Rectal smooth muscle tissue (tissue), 1 donor: ENCODE data around the gene MSMP.
A peak's percentile ranks its signal among the peaks of the same experiment; 100 is the strongest.

ENCODE experiments used
- H3K27ac ChIP-seq: one replicate; pipeline ENCODE4 v1.7.0; 2013; ENCODE audit warnings: low read depth, low read length, inconsistent platforms
- H3K27me3 ChIP-seq: one replicate; pipeline ENCODE4 v1.7.0; 2013; ENCODE audit warnings: low read length; ENCODE audit not compliant: control insufficient read depth, insufficient read depth
- H3K36me3 ChIP-seq: one replicate; pipeline ENCODE4 v1.7.0; 2013; ENCODE audit warnings: low read length; ENCODE audit not compliant: control insufficient read depth, insufficient read depth
- H3K4me1 ChIP-seq: one replicate; pipeline ENCODE4 v1.7.0; 2013; ENCODE audit warnings: low read length; ENCODE audit not compliant: control insufficient read depth, insufficient read depth
- H3K4me3 ChIP-seq: one replicate; pipeline ENCODE4 v1.7.0; 2013; ENCODE audit warnings: low read length
- H3K9ac ChIP-seq: one replicate; pipeline ENCODE4 v1.7.0; 2013; ENCODE audit warnings: low read length

Gene MSMP

GRCh38 chr9:35790385-35791296, 36.6 kb upstream of the MSMP start:
- H3K36me3 ChIP-seq, result peaks cover 3% of the 10 kb centered on the region
- H3K27ac ChIP-seq, result peak overlapping the region; percentile 82
- no peak overlapping the region for H3K4me3 ChIP-seq
- peak overlapping the region; percentile 14 for H3K9ac ChIP-seq
- peaks cover 15% of the 10 kb centered on the region for H3K4me1 ChIP-seq
- H3K27me3 ChIP-seq, result no peaks in the 10 kb centered on the region

- H3K36me3 ChIP-seq, result peaks cover 3% of the 10 kb centered on the region
- no peaks in the 10 kb centered on the region for H3K27me3 ChIP-seq
- no peak overlapping the region for H3K9ac ChIP-seq
- H3K4me1 ChIP-seq, result peaks cover 15% of the 10 kb centered on the region
- no peak overlapping the region for H3K4me3 ChIP-seq
- H3K27ac ChIP-seq, result no peak overlapping the region
These were observed 35.9 kb upstream of the MSMP start for GRCh38 chr9:35790025-35790384.

- peaks cover 3% of the 10 kb centered on the region for H3K36me3 ChIP-seq
- peaks cover 15% of the 10 kb centered on the region for H3K4me1 ChIP-seq
- no peak overlapping the region for H3K4me3 ChIP-seq
- no peak overlapping the region for H3K27ac ChIP-seq
- no peaks in the 10 kb centered on the region for H3K27me3 ChIP-seq
- no peak overlapping the region for H3K9ac ChIP-seq
These were observed 35.5 kb upstream of the MSMP start for GRCh38 chr9:35789541-35789940.

- H3K27ac ChIP-seq, result no peak overlapping the region
- H3K36me3 ChIP-seq, result no peaks in the 10 kb centered on the region
- H3K4me1 ChIP-seq, result no peaks in the 10 kb centered on the region
- H3K9ac ChIP-seq, result no peak overlapping the region
- no peaks in the 10 kb centered on the region for H3K27me3 ChIP-seq
- H3K4me3 ChIP-seq, result no peak overlapping the region
These were observed 29.3 kb upstream of the MSMP start for GRCh38 chr9:35783418-35783817.

- Histone ChIP-seq H3K9ac (no peak overlapping the region), H3K36me3 (no peaks in the 10 kb centered on the region)
These were observed 27.0 kb upstream of the MSMP start for GRCh38 chr9:35781066-35781465.

GRCh38 chr9:35778496-35778895, 24.4 kb upstream of the MSMP start:
- Histone ChIP-seq H3K4me1 (no peaks in the 10 kb centered on the region), H3K36me3 (no peaks in the 10 kb centered on the region), H3K9ac (no peak overlapping the region), H3K4me3 (no peak overlapping the region), H3K27ac (no peak overlapping the region), H3K27me3 (no peaks in the 10 kb centered on the region)

More at GRCh38 chr9:35781066-35781465, 27.0 kb upstream of the MSMP start:
- H3K4me1 ChIP-seq, result no peaks in the 10 kb centered on the region
- H3K27me3 ChIP-seq, result no peaks in the 10 kb centered on the region
- H3K27ac ChIP-seq, result no peak overlapping the region
- no peak overlapping the region for H3K4me3 ChIP-seq

GRCh38 chr9:35776018-35776417, 21.9 kb upstream of the MSMP start:
- Histone ChIP-seq H3K27me3 (no peaks in the 10 kb centered on the region), H3K4me3 (no peak overlapping the region), H3K36me3 (no peaks in the 10 kb centered on the region), H3K27ac (no peak overlapping the region), H3K9ac (no peak overlapping the region), H3K4me1 (no peaks in the 10 kb centered on the region)

GRCh38 chr9:35774907-35775635, 21.0 kb upstream of the MSMP start:
- Histone ChIP-seq H3K4me3 (no peak overlapping the region), H3K9ac (no peak overlapping the region), H3K27me3 (no peaks in the 10 kb centered on the region), H3K36me3 (no peaks in the 10 kb centered on the region), H3K4me1 (no peaks in the 10 kb centered on the region), H3K27ac (no peak overlapping the region)

- Histone ChIP-seq H3K27me3 (no peaks in the 10 kb centered on the region), H3K36me3 (no peaks in the 10 kb centered on the region), H3K9ac (no peak overlapping the region), H3K27ac (no peak overlapping the region), H3K4me3 (no peak overlapping the region), H3K4me1 (no peaks in the 10 kb centered on the region)
These were observed 17.9 kb upstream of the MSMP start for GRCh38 chr9:35771943-35772342.

GRCh38 chr9:35771534-35771933, 17.5 kb upstream of the MSMP start:
- no peak overlapping the region for H3K4me3 ChIP-seq
- H3K27ac ChIP-seq, result no peak overlapping the region
- H3K27me3 ChIP-seq, result no peaks in the 10 kb centered on the region
- no peaks in the 10 kb centered on the region for H3K36me3 ChIP-seq
- no peak overlapping the region for H3K9ac ChIP-seq
- H3K4me1 ChIP-seq, result no peaks in the 10 kb centered on the region

GRCh38 chr9:35771075-35771433, 17.0 kb upstream of the MSMP start:
- H3K4me3 ChIP-seq, result no peak overlapping the region
- H3K27ac ChIP-seq, result no peak overlapping the region
- H3K36me3 ChIP-seq, result no peaks in the 10 kb centered on the region
- H3K4me1 ChIP-seq, result no peaks in the 10 kb centered on the region
- no peaks in the 10 kb centered on the region for H3K27me3 ChIP-seq
- no peak overlapping the region for H3K9ac ChIP-seq

- Histone ChIP-seq H3K36me3 (no peaks in the 10 kb centered on the region), H3K4me1 (no peaks in the 10 kb centered on the region), H3K27me3 (no peaks in the 10 kb centered on the region), H3K27ac (no peak overlapping the region), H3K9ac (no peak overlapping the region), H3K4me3 (no peak overlapping the region)
These were observed 15.7 kb upstream of the MSMP start for GRCh38 chr9:35769763-35770162.

GRCh38 chr9:35767458-35767857, 13.4 kb upstream of the MSMP start:
- Histone ChIP-seq H3K9ac (no peak overlapping the region), H3K4me1 (no peaks in the 10 kb centered on the region), H3K36me3 (no peaks in the 10 kb centered on the region), H3K27me3 (no peaks in the 10 kb centered on the region), H3K27ac (no peak overlapping the region), H3K4me3 (no peak overlapping the region)
